Effector memory CD8-positive, alpha-beta T cell (primary cell): ENCODE results near the gene FGG.

Experiments
- ATAC-seq: fragments of 150-1000 bp; cut with Tn5 transposase; replicated peaks from 2 replicates; pipeline ENCODE4 v1.10.0; 2021; ENCODE audit warnings: mild to moderate bottlenecking, moderate library complexity
- DNase-seq, 3 experiments: peaks; one replicate each; pipeline ENCODE4 v3.0.0; 2021
- H3K27ac Mint-ChIP-seq, 2 donors: one replicate each; pipeline ENCODE4 v1.8.0; 2022; ENCODE audit warnings: mild to moderate bottlenecking in 2 of 2, mixed read lengths in 2 of 2, moderate library complexity in 2 of 2
- H3K27me3 Mint-ChIP-seq, 2 donors: one replicate each; pipeline ENCODE4 v1.8.0; 2022; ENCODE audit warnings: mixed read lengths in 2 of 2
- H3K36me3 Mint-ChIP-seq: one replicate; pipeline ENCODE4 v1.8.0; 2022; ENCODE audit warnings: mild to moderate bottlenecking, moderate library complexity, mixed read lengths; ENCODE audit not compliant: insufficient read depth
- H3K4me1 Mint-ChIP-seq, 2 donors: one replicate each; pipeline ENCODE4 v1.8.0; 2022; ENCODE audit warnings: low read depth in 2 of 2, mixed read lengths in 2 of 2
- H3K4me3 Mint-ChIP-seq, 2 donors: one replicate each; pipeline ENCODE4 v1.8.0; 2022; ENCODE audit warnings: mild to moderate bottlenecking in 2 of 2, mixed read lengths in 2 of 2, moderate library complexity in 2 of 2
- H3K9me3 Mint-ChIP-seq, 2 donors: one replicate each; pipeline ENCODE4 v1.8.0; 2022; ENCODE audit warnings: mixed read lengths in 2 of 2

Gene FGG

DNA sequence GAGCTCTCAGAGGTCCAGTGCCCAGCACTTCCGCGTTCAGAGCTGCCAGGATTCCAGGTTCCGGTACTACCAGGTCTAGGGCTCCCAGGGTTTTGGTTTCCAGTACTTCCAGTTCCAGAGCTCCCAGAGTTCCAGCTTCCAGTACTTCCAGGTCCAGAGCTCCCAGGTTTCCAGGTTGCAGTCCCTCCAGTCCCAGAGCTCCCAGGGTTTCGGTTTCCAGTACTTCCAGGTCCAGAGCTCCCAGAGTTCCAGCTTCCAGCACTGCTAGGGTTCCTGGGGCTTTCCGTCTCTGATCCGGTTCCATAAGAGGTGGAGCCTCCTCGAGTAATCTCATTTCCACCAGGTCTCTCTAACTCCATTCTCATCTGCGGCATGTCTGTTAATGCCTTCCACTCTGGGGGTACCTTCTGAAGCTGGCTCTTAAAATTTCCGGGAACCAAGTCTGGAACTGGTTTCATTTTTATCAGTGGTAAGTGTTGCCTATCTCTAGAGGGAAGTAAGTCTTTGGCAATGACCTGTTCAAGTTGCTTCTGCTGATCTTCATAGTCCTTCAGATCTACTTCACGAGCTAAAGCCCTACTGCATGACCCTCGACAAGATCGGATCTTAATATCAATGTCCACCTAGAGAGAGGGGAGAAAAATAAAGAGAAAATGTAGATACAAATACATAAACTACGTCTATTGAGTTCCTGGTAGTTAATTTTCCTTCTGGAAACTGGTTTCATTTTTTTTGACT lies 26.0 kb downstream of the FGG start:
- Mint-ChIP-seq H3K9me3 (no peaks in the 10 kb centered on the region), H3K36me3 (no peaks in the 10 kb centered on the region), H3K27ac (no peak overlapping the region), H3K4me3 (no peak overlapping the region), H3K4me1 (no peaks in the 10 kb centered on the region), H3K27me3 (peaks cover 32 to 41% of the 10 kb centered on the region in 2 donors)
- ATAC-seq: no peak
- DNase-seq: no peak

DNA sequence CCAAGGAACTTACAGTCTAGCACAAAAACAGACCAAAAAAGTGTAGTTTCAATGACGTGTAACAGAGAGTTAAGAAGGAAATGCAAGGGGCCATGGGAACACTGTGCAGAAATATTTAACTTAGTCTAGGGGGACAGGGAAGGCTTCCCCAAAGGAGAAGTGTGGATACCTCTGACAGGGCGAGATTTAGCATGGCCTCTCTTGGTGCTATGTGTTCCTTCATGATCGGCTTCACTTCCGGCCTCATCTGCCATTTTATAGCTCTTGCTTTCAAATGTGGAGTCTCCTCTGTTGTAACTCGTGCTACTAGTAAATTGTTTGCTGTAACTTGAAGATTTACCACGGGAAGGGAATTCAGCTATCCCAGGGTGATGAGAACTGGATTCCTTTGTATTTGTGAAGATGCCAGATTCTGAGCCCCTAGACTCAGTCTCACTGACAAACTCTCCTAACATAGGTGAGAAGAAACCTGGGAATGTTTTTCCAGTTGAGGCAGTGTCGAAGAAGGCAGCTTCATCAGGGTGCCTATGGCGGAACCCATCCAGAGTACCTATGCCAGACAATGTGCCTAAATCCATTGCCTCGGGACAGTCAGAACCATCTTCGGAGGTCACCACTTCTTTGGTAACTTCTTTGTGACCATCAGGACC lies 27.0 kb downstream of the FGG start:
- Mint-ChIP-seq H3K36me3 (no peaks in the 10 kb centered on the region), H3K9me3 (no peaks in the 10 kb centered on the region), H3K27me3 (peaks cover 31 to 33% of the 10 kb centered on the region in 2 donors), H3K27ac (no peak overlapping the region), H3K4me1 (no peaks in the 10 kb centered on the region), H3K4me3 (no peak overlapping the region)
- ATAC-seq (no peak), DNase-seq (no peak)

DNA sequence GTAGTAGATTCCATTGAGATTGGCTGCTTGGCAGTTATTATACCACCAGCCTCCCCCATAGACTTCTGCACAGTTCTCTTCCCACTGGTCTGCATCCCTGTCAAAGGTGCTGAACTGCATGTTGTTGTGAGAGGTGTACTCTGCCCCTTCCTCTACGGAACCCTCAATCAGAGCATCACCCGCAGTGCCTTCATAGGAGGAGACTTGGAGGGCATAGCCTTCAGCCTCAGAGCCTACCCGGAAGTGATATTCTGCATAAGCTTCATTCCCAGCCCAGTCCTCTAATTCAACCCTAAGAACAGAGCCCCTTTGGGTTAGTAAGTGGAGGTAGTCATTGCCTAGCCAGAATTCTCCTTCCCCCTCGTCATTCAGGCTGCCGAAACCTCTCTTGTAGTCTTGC lies 28.2 kb downstream of the FGG start:
- Mint-ChIP-seq H3K36me3 (no peaks in the 10 kb centered on the region), H3K27ac (no peak overlapping the region), H3K4me1 (no peaks in the 10 kb centered on the region), H3K4me3 (no peak overlapping the region), H3K9me3 (no peaks in the 10 kb centered on the region), H3K27me3 (peaks cover 18 to 22% of the 10 kb centered on the region in 2 donors)
- no peak for DNase-seq
- ATAC-seq: no peak

- Mint-ChIP-seq H3K9me3 (no peaks in the 10 kb centered on the region), H3K4me1 (no peaks in the 10 kb centered on the region), H3K36me3 (no peaks in the 10 kb centered on the region), H3K27ac (no peak overlapping the region), H3K27me3 (peaks cover 15 to 21% of the 10 kb centered on the region in 2 donors), H3K4me3 (no peak overlapping the region)
- DNase-seq (no peak), ATAC-seq (no peak)
Measured at GRCh38 chr4:154583677-154584076, 28.8 kb downstream of the FGG start.

GRCh38 chr4:154583230-154583629 lies 29.2 kb downstream of the FGG start:
- Mint-ChIP-seq H3K4me3 (no peak overlapping the region), H3K36me3 (no peaks in the 10 kb centered on the region), H3K27me3 (peaks cover 15 to 21% of the 10 kb centered on the region in 2 donors), H3K27ac (no peak overlapping the region), H3K4me1 (no peaks in the 10 kb centered on the region), H3K9me3 (no peaks in the 10 kb centered on the region)
- DNase-seq: no peak
- no peak for ATAC-seq

DNA sequence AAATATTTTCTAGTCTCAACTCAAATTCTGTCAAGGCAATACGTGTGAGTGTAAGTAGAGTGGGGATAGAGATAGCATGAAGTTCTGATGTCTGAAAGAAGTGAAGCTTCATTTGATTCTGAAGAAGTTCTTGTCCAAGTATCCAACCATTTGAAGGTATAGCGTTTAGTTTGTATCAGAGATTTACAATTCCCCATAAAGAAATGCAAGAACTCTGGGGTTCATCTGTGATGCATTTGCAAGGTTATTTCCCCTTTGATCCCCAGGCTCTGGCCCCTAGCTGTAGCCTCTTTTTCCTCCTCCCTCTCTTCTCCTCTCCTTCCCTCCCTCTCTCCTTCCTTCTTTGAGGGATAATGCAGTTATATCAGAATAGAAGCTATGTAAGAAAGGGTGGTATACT lies 29.7 kb downstream of the FGG start:
- DNase-seq (no peak), ATAC-seq (no peak)
- H3K36me3 Mint-ChIP-seq: no peaks in the 10 kb centered on the region
- H3K27me3 Mint-ChIP-seq: peaks cover 18 to 21% of the 10 kb centered on the region in 2 donors
- H3K9me3 Mint-ChIP-seq: no peaks in the 10 kb centered on the region
- H3K27ac Mint-ChIP-seq: no peak overlapping the region
- H3K4me3 Mint-ChIP-seq: no peak overlapping the region
- no peaks in the 10 kb centered on the region for H3K4me1 Mint-ChIP-seq

GRCh38 chr4:154579927-154580326 lies 32.5 kb downstream of the FGG start:
- Mint-ChIP-seq H3K9me3 (no peaks in the 10 kb centered on the region), H3K4me3 (no peak overlapping the region), H3K36me3 (no peaks in the 10 kb centered on the region), H3K27me3 (peaks cover 23 to 24% of the 10 kb centered on the region in 2 donors), H3K4me1 (no peaks in the 10 kb centered on the region), H3K27ac (no peak overlapping the region)
- no peak for DNase-seq
- ATAC-seq: no peak

DNA sequence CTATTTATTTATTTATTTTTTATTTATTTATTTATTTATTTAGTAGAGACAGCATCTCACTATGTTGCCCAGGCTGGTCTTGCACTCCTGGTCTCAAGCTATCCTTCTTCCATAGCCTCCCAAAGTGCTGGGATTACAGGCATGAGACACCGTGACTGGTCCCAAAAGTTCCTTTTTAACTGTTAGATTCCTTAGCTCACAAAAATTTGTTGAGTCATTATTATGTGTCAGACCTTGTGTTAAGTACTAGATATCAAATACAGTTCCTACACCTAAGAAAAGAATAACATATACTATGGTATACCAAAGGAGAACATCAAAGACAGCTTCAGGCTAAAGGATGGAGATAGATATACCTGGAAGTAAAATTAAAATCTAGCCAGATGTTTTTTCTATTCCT lies 33.5 kb downstream of the FGG start:
- DNase-seq (no peak), ATAC-seq (no peak)
- Mint-ChIP-seq H3K4me3 (no peak overlapping the region), H3K36me3 (no peaks in the 10 kb centered on the region), H3K27me3 (peaks cover 27 to 29% of the 10 kb centered on the region in 2 donors), H3K27ac (no peak overlapping the region), H3K9me3 (no peaks in the 10 kb centered on the region), H3K4me1 (no peaks in the 10 kb centered on the region)

DNA sequence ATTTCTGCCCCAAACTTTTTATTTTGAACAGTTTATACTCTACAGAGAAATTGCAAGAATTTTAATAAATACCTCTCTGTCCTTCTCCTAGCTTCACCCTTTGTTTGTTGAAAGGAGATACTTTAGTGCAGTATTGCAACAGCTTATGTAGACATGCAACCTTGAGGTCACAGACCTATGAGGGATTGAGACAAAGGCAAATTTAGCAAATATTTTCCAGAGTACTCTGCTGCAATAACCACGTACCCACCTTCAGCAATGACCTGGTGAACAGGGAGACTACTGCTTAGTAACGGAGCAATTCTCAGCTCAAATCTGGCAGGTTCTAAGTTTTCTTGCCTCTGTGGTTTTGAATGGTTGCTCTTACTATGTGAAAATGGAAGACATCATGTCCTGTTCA lies 35.1 kb downstream of the FGG start:
- ATAC-seq (no peak), DNase-seq (no peak)
- Mint-ChIP-seq H3K4me3 (no peak overlapping the region), H3K36me3 (no peaks in the 10 kb centered on the region), H3K9me3 (no peaks in the 10 kb centered on the region), H3K27ac (no peak overlapping the region), H3K27me3 (peaks cover 27 to 29% of the 10 kb centered on the region in 2 donors), H3K4me1 (no peaks in the 10 kb centered on the region)

GRCh38 chr4:154574311-154574710 lies 38.1 kb downstream of the FGG start:
- Mint-ChIP-seq H3K27me3 (peaks cover 22 to 36% of the 10 kb centered on the region in 2 donors), H3K4me3 (no peak overlapping the region), H3K27ac (no peak overlapping the region), H3K36me3 (no peaks in the 10 kb centered on the region), H3K4me1 (peaks cover 0 to 1% of the 10 kb centered on the region in 2 donors), H3K9me3 (no peaks in the 10 kb centered on the region)
- DNase-seq (no peak), ATAC-seq (no peak)

- Mint-ChIP-seq H3K4me3 (no peak overlapping the region), H3K27me3 (peaks cover 22 to 36% of the 10 kb centered on the region in 2 donors), H3K27ac (no peak overlapping the region), H3K36me3 (no peaks in the 10 kb centered on the region), H3K4me1 (peaks cover 0 to 1% of the 10 kb centered on the region in 2 donors), H3K9me3 (no peaks in the 10 kb centered on the region)
- ATAC-seq (no peak), DNase-seq (no peak)
Measured at GRCh38 chr4:154573190-154573870, 39.1 kb downstream of the FGG start.

- DNase-seq (no peak), ATAC-seq (no peak)
- Mint-ChIP-seq H3K36me3 (no peaks in the 10 kb centered on the region), H3K4me3 (no peak overlapping the region), H3K27me3 (peaks cover 0 to 10% of the 10 kb centered on the region in 2 donors), H3K4me1 (peaks cover 0 to 1% of the 10 kb centered on the region in 2 donors), H3K9me3 (no peaks in the 10 kb centered on the region), H3K27ac (no peak overlapping the region)
Measured at GRCh38 chr4:154569584-154569983, 42.9 kb downstream of the FGG start.

GRCh38 chr4:154569028-154569427 lies 43.4 kb downstream of the FGG start:
- Mint-ChIP-seq H3K36me3 (no peaks in the 10 kb centered on the region), H3K4me1 (peaks cover 0 to 1% of the 10 kb centered on the region in 2 donors), H3K9me3 (no peaks in the 10 kb centered on the region), H3K4me3 (no peak overlapping the region), H3K27me3 (peaks cover 0 to 6% of the 10 kb centered on the region in 2 donors), H3K27ac (no peak overlapping the region)
- no peak for ATAC-seq
- no peak for DNase-seq
